ENCODE results near the gene RABGAP1L.

DNA sequence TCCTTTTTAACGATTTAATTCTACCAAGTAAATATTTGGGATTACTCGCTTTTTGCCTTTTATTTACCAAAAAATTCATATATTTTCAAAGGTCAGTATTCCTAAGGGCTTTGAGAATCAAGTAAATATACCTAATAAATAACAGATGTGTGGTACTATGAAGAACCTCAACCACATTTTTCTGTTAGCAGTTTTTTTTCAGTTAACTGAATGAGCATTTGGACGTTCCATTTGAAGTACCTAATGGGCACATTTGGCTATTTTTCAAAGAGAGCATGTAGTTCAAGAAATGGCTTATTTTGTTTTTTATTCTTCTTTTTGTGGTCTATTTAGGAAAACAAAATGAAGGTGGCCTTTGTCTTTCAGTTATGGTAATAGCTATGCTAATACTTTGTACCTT is 541.5 kb downstream of the RABGAP1L start:
- TF ChIP-seq, protein P1, sequence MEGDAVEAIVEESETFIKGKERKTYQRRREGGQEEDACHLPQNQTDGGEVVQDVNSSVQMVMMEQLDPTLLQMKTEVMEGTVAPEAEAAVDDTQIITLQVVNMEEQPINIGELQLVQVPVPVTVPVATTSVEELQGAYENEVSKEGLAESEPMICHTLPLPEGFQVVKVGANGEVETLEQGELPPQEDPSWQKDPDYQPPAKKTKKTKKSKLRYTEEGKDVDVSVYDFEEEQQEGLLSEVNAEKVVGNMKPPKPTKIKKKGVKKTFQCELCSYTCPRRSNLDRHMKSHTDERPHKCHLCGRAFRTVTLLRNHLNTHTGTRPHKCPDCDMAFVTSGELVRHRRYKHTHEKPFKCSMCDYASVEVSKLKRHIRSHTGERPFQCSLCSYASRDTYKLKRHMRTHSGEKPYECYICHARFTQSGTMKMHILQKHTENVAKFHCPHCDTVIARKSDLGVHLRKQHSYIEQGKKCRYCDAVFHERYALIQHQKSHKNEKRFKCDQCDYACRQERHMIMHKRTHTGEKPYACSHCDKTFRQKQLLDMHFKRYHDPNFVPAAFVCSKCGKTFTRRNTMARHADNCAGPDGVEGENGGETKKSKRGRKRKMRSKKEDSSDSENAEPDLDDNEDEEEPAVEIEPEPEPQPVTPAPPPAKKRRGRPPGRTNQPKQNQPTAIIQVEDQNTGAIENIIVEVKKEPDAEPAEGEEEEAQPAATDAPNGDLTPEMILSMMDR (IDR thresholded peaks at IDR 0.05; ENCODE audit: low read depth, low read length): no peak
- TF ChIP-seq POLR2A (IDR thresholded peaks at IDR 0.05; ENCODE audit: extremely low read depth, insufficient read length) (no peak), MYC (IDR thresholded peaks at IDR 0.05; ENCODE audit: low read depth, low read length) (no peak)
- TF ChIP-seq, protein P2, sequence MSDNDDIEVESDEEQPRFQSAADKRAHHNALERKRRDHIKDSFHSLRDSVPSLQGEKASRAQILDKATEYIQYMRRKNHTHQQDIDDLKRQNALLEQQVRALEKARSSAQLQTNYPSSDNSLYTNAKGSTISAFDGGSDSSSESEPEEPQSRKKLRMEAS (IDR thresholded peaks at IDR 0.05; ENCODE audit: low read depth, low read length): no peak
